Activated CD4-positive, alpha-beta T cell treated with anti-CD3 and anti-CD28 coated beads, Interleukin-2, amount 50 U/mL, for 48 hours (primary cell): Measurements from ENCODE around the gene ZYX.
"Not testable (repeated sequence)": the region's sequence is repeated elsewhere in the genome, so short reads cannot be mapped to it uniquely, and the experiment has no call there.

Experiments used
- DNase-seq, 2 experiments: peaks; one replicate each; pipeline ENCODE4 v3.0.0-alpha.2; 2020

The ZYX gene

GRCh38 chr7:143398616-143399015 lies 17.5 kb downstream of the ZYX start:
- DNase-seq = no peak

GRCh38 chr7:143399151-143399550 lies 18.0 kb downstream of the ZYX start:
- no peak for DNase-seq

- DNase-seq = no peak
Measured at GRCh38 chr7:143399642-143400041, 18.5 kb downstream of the ZYX start.

- no peak for DNase-seq
Measured at GRCh38 chr7:143401265-143401664, 20.1 kb downstream of the ZYX start.

GRCh38 chr7:143402233-143402632 lies 21.1 kb downstream of the ZYX start:
- not testable (repeated sequence) for DNase-seq

GRCh38 chr7:143405173-143406001 lies 24.2 kb downstream of the ZYX start:
- DNase-seq = no peak

- no peak for DNase-seq
Measured at GRCh38 chr7:143406002-143406357, 24.8 kb downstream of the ZYX start.

GRCh38 chr7:143407287-143408251 lies 26.4 kb downstream of the ZYX start:
- peak in 1 of 2 experiments; percentile 32 for DNase-seq

- no peak for DNase-seq
Measured at GRCh38 chr7:143408252-143408685, 27.1 kb downstream of the ZYX start.

- DNase-seq = peak; percentile 41 to 56
Measured at GRCh38 chr7:143408686-143409561, 27.8 kb downstream of the ZYX start, which contains the start of gene EPHA1. TSS of gene EPHA1 (minus strand) at chr7:143408856. CDS start at chr7:143408805, 51 bp downstream.

- no peak for DNase-seq
Measured at GRCh38 chr7:143410521-143411004, 29.4 kb downstream of the ZYX start.

GRCh38 chr7:143411976-143412708 lies 31.0 kb downstream of the ZYX start:
- DNase-seq = no peak

- DNase-seq = no peak
Measured at GRCh38 chr7:143413123-143413522, 32.0 kb downstream of the ZYX start.

GRCh38 chr7:143415209-143415608 lies 34.1 kb downstream of the ZYX start:
- DNase-seq = not testable (repeated sequence)

GRCh38 chr7:143415742-143416397 lies 34.7 kb downstream of the ZYX start:
- no peak for DNase-seq

GRCh38 chr7:143416565-143417149 lies 35.5 kb downstream of the ZYX start:
- no peak for DNase-seq

GRCh38 chr7:143417734-143418383 lies 36.7 kb downstream of the ZYX start:
- no peak for DNase-seq

GRCh38 chr7:143418681-143419458 lies 37.7 kb downstream of the ZYX start:
- no peak for DNase-seq

GRCh38 chr7:143419880-143420279 lies 38.7 kb downstream of the ZYX start:
- no peak for DNase-seq
